GM12872 (cell line): Measurements from ENCODE around the gene AFF3.

Experiments used
- CTCF ChIP-seq: IDR thresholded peaks from 3 replicates; pipeline ENCODE4 v1.5.1; 2011; ENCODE audit warnings: low read depth, mild to moderate bottlenecking, low read length, moderate library complexity; ENCODE audit not compliant: insufficient read depth

The AFF3 gene

GRCh38 chr2:99572373-99573164 is 569.8 kb downstream of the AFF3 start:
- TF ChIP-seq CTCF, result no peak

GRCh38 chr2:99571954-99572353 is 570.4 kb downstream of the AFF3 start:
- TF ChIP-seq CTCF, result no peak

GRCh38 chr2:99571533-99571932 is 570.9 kb downstream of the AFF3 start:
- no peak for TF ChIP-seq CTCF

- no peak for TF ChIP-seq CTCF
Observed at GRCh38 chr2:99571021-99571420, 571.4 kb downstream of the AFF3 start.

GRCh38 chr2:99569386-99569785 is 573.0 kb downstream of the AFF3 start:
- TF ChIP-seq CTCF, result no peak

- no peak for TF ChIP-seq CTCF
Observed at GRCh38 chr2:99565227-99565626, 577.2 kb downstream of the AFF3 start.

GRCh38 chr2:99562516-99562915 is 579.9 kb downstream of the AFF3 start:
- TF ChIP-seq CTCF, result no peak
